GM21619 (cell line): Measurements from ENCODE around the gene VPS13C.

ENCODE experiments used
- ATAC-seq: cut with Tn5 transposase; IDR thresholded peaks from one replicate; pipeline ENCODE4 v1.9.1; 2021; ENCODE audit not compliant: unreplicated experiment

VPS13C gene

DNA sequence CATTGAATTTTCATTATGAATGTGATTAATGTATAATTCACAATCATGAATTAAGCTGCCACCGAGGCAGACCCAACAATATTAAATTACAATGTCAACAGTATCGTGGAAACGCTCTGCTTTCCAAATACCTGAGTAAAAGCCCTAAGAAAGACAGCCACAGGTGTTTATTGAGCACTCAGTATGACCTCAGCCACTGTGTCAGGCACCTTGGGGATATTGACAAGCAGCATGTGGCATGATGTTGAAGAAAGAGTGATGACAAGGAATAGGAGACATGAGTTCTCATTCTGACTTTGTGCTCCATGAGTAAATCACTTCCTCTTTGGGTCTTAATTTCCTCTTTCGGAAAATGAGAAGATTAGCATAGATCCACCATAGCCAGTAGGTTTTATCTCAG, 19.3 kb upstream of the VPS13C start:
- ATAC-seq: no peak

DNA sequence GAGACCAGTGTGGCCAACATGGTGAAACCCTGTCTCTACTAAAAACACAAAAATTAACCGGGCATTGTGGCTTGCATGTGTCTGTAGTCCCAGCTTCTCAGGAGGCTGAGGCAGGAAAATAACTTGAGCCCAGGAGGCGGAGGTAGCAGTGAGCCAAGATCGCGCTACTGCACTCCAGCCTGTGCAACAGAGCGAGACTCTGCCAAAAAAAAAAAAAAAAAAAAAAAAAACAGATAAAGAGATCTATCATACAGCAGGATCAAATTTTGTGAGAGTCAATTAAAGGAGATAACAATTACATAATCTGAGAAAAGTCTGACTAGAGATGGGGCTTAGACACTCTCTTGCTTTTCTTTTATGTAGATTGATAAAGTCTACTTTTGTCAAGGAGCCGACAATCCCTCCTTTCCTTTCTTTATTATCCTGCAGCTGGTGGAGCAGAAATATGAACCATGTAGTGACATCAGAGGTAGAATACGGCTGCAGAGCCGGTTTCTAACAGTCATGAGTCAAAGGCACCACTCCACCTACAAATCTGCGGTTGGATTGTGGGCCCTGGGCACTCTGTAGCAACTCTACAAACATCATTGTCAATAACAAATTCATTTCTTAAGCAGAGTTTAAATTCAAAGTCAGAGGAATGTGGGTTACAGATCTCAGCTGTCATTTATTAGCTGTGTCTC, 15.5 kb upstream of the VPS13C start:
- no peak for ATAC-seq

DNA sequence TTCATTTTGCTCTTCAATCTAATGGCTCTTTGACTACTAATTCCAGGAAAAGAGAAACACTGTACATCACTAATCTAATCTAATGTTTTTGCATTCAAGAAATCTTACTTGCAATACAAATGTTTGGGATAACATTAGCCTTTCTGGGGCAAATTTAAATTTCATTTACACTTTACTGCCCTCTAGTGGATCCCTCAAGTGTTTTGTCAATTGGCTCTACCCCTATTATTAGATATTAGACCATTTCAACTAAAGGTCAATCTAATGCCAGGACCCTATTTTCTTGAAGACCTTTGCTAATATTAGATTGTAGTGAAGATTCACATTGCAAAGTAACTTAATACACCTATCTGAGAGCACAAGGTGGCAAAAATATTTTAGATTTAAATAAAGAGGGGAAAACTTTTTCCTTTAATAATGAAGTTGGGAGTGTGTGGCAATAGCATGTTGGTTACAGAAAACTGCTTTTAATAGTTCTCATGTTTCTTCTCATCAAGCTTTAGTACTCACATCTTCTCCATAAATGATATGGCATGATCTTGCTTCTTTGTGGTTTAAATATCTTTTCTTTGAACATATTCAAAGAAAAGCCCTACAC, 11.6 kb upstream of the VPS13C start:
- ATAC-seq: no peak

DNA sequence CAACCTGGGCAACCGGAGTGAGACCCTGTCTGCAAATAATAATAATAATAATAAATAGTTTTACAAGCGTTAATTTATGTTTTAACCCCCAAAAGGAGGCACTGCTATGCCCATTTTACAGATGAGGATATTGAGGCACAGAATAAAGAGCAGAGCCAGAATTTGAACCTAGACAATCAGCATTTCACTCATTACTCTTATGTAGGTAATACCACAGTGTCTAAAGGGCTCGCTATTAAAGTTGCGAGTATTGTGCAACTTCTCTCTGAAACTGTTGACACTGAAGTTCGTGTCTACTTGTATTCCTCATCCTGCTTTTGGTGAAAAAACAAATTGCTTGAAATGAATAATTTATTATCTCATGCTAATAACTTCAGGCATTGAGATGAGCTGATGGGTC, 9.3 kb upstream of the VPS13C start:
- no peak for ATAC-seq

DNA sequence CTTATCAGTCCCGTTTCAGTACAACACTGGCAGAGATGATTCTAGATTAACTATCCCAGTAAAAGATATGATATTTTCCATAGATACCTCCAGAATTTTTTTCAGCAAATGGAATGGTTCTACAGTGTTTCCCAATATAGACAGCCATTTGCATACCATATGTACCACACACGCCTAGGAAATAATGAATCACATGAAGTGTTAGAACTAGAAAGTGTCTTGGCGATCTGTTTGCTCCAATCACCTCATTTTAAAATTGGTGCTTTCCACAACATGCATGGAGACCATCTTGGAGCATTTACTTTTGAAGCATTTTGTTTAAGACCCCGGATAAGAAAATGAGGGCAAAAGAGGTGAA, 8.5 kb upstream of the VPS13C start:
- ATAC-seq: no peak

DNA sequence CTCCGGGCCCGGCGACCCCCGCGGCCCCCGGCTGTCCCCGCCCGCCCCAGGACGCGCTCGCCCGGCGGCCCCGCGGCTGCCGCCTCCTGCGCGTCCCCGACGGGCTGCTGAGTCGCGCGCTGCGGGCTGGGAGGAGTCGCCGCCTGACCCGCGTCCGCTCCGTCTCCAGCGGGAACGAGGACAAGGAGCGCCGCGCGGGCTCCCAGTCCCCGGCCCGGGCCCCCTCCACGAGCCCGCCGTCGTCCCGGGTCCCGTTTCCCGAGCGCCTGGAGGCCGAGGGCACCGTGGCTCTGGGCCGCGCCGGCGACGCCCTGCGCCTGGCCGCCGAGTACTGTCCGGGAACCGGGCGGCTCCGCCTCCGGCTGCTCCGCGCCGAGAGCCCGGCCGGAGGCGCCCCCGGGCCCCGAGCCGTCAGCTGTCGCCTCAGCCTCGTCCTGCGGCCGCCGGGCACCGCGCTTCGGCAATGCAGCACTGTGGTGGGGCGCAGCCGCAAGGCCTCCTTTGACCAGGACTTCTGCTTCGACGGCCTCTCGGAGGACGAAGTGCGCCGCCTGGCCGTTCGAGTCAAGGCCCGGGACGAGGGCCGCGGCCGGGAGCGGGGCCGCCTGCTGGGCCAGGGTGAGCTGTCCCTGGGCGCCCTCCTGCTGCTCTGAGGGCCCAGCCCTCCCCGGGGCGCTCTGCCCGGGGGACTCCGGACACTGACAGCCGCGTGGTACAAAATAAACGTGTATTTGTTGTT, 8.0 kb upstream of the VPS13C start:
- ATAC-seq: no peak

DNA sequence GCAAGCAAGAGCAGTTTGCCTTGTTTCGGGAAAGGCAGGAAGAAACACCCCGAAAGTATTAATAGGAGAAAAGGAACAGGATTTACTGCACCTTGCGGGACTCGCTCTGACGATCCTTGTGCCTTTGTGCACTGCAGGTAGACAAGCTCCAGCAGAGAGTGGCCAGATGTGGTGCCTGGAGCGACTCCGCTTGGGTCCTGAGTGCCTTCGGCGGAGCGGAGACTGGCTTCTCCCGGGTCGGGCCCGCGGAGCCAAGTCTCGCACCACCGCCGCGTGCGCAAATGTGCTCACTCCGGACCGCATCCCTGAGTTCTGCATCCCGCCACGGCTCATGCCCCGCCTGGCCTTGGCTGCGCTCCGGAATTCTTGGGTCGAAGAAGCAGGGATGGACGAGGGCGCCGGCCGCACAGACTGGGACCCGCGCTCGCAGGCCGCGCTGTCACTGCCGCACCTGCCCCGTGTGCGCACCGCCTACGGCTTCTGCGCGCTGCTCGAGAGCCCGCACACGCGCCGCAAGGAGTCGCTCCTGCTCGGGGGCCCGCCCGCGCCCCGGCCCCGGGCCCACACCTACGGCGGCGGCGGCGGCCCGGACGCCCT, 7.3 kb upstream of the VPS13C start:
- ATAC-seq: no peak

DNA sequence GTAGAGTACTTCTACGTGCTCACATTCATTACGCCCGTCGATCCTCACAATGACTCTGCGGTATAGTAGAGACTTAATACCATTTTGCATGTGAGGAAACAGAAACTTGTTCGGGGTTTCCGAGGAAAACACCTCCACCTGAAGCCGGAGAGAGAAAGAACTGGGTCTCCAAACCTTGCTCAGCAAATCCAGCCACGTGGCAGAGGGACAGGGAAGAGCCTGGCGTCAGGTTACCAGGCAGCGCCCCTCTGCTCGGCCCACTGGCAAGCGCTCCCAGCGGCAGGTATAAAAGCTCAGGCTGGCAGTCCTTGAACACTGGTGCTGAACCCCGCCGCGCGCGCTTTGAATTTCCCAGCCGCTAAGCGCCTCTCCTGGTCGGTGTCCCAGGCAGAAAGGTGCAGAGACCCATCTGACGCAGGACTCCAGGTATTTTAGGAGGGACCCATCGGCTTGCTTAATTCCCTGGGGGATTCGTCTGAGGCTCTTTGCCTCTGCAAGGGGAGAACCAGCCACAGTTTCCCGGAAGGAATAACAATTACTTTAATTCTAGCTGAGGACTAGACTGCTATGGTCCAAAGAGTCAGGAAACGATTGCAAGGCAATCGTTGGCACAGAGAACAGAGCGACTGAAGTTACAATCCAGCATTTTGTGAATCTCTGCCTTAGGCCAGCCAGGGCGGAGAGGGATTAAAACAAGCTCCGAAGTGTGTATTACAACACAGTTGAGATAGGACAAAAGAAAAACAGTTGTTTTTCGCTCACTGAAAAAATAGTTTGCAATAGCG, 6.6 kb upstream of the VPS13C start, which contains the start of gene C2CD4A:
Gene C2CD4A, plus strand, starts transcription at position 315 of the 785 bp plus-strand sequence. CDS start 637 bp downstream, outside the sequence.
- peak; percentile 40 for ATAC-seq

DNA sequence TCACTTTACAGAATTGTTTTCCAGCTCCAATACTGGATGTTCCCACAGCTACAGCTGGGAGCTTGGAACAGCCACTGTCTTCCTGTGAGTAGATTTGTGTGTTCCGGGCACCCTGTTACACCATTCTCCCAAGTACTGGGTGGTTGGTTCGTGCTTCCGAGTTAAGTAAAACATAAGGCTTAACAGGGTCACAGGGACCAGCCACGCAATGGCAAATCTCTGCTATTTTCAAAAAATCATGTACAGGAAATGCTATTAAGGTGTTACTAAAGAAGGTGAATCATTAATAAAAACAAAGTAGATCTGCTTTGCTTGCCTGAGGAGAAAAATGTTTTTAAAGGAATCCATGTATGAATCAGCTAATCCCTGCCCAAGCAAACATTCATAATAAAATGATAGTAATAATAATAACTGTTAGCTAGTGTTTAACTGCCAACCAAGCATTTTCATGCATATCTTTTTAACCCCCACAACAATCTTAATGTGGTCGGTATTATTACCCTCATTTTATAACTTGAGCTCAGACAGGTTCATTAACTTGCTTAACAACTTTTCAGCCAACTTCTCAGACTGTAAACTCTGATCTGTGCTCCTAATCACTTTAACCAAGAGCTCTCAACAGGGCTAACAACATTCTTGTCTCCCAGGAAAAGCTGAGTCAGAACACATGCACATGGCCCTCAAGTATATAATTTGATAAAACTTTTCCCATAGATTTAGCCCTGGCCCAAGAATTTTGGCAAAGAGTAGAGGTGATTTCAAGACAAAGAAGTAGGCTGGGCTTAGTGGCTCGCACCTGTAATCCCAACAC, 3.8 kb upstream of the VPS13C start:
- no peak for ATAC-seq

DNA sequence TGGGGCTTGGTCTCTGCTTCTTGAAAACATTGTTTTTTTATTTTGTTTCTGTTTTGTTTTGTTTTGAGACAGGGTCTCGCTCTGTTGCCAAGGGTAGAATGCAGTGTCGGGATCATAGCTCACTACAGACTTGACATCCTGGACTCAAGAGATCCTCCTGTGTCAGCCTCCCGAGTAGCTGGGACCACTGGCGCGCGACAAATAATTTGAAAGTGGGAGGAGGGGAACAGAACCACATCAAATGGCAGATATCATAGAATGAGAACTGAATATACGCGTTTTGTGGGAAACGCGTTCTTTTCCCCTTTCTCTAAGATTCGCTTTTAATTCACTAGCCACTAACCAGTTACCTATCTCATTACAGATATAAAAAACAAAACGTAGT, 641 bp upstream of the VPS13C start:
- no peak for ATAC-seq

DNA sequence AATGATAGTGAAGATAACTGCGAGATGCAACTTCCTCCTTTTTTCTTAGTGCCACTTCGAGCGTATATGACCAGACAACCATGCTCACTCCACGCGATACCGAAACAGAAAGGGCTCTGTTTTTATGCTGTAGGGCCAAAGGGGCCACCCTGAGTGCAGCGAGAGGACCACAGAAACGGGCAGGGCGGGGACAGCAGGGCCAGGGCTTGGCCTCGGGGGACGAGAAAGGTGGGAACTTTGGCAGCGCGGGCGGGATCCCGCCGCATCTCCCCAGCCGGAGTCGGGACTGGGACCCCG, 483 bp downstream of the VPS13C start:
- ATAC-seq: peak; percentile 72

DNA sequence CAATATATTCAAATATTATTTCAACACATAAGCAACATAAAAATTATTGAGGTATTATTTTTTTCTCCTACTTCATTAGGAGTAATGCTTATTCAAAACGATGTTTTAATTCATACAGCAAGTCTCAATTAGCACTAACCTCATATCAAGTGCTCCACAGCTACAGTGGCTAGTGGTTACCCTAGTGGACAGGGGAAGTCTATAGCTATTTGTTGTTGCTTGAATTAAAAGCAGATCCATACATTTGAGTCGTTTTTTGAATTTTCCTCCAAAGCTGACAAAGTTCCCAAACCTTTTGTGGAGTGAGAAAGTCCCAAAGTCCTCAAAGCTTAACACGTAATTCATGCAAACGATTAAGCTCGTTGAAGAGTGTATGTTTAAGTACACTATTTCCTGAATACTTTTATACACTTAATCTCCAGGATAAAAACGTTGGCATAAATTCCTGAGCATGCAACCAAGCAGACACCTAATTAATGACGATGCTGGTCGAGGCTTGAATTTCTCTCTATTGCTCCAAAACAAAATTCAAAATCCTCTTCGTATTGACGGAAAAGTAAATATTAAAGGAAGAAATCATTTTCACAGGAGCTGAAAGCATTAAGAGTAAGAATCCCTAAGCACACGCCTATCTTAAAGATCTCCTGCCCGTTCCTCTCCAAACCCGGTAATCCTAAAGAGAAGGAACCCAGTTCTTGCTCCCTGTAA, 985 bp downstream of the VPS13C start:
- ATAC-seq: no peak

DNA sequence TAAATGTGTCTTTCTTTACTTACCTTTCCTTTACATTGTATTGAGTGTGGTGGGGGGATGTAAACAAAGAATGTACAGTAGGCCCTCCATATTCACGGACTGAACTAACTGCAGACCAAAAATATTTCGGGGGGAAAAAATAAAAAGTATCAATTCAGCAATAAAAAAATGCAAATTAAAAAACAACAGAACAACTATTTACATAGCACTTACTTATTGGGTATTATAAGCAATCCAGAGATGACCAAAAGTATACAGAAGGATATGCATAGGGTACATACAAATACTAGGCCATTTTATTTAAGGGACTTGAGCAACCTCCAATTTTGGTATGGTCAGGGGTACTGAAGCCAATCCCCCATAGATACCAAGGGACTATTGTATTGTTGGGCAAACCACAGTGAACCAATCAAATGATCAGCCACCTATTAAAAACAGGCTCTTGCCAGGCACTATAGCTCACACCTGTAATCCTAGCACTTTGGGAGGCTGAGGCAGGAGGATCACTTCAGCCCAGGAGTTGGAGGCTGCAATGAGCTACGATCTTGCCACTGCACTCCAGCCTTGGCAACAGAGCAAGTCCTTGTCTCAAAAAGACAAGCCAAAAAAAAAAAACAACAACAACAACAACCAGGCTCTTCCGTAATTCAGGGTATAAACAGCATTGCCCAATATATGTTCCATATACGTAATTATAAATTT, 1.8 kb downstream of the VPS13C start:
- no peak for ATAC-seq

DNA sequence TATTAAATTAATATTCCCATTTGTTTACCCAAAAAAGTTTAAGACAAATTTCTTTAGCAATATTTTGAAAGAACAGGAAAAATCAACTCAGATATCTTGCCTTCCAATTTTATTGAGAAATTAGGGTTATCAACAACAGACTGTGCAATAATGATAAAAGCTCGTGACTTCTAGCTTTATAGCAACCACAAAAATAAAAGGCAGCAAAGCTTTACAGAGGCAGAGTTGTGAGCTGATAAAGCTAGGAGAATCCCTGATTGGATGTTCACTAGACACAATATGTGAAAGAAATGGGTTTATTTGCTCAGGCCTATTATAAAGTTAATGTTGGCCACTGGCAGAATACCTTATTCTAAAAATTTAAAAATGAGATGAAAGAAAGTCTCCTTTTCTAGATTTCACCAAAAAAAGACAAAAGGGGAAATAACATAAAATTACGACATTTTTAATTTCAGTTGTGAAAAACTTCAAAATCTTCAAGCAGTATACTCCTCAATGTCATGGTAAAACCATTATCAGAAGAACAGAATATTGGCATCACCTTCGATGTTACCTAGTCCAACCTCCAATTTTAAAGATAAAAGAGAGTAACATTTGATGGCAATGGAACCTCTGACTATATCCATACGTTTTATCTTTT, 2.8 kb downstream of the VPS13C start:
- no peak for ATAC-seq

DNA sequence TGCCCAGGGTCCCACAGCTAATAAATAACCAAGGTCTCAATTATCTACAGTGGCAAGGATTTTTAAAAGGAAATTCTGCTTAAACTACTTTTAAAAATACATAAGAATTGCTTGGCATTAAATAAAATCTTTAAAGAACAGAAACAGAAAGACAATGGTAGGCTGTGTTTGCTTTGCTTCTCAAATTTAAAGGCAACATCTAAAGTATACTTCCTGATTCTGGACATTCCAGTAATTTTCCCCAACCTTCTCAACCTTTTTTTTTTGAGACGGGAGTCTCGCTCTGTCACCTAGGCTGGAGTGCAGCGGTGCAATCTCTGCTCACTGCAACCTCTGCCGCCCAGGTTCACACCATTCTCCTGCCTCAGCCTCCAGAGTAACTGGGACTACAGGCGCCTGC, 5.3 kb downstream of the VPS13C start:
- ATAC-seq: no peak

DNA sequence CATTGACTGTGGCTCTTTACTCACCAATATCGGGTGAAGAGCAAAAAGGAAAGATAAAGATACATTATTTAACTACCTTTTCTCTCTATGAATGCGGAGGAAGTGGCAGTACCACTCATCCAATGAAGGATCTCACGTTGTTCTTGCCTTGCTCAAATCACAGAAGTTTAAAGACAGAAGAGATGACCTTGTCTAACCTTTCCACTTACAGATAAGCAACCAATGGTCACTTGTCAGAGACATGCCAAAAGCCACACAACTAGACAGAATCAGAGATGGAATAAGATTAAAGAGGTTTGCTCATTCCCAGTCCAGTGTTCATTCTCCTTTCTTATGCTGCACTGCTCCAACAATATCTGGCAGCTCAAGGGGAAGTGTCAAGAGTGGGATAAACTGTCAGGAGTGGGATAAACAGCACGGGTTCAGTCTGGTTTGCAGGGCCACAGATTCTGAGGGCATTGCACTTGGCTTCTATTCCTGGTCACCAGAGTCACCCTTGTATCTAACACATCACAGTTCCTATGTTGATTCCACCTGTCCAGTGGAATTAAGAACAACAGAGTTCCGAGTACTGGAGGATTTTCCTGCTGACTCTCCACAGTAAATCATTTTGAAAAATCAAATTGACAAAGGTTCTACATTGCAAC, 6.7 kb downstream of the VPS13C start:
- ATAC-seq: no peak

DNA sequence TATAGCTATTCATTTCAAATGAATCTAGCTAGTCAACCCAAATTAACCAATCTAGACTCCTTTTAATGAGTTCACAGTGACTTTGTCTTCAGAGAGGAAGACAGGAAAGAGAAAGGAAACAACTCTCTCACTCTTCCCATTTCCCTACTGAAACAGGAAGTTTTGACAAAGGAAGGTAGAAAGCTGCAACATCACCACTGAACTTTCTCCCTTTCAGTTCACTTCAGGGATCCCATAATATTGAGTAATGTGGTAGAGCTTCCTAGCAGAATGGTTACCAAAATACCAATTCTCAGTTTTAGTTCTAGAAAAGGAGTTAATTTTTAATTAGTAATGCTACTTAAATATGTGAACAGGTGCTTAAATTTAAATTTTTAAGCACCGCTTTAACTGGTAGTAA, 7.5 kb downstream of the VPS13C start:
- ATAC-seq: no peak

DNA sequence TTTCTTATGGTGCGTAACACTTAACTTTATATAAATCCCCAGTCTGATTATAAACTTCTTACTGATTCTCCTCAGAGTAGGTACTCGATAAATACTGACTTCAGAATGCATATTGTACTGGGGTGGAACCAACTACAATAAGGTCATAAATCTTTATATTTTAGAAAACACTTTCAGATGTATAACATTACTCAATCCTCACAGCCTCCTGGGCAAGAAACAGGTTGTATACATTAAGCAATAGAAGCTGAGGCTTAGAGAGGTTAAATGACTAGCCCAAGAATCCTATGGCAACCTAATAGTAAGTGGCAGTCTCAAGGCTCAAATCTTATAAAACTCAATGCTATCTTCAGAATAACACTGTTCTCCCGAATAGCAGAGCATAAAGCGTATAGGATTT, 9.1 kb downstream of the VPS13C start:
- no peak for ATAC-seq
